Subcutaneous abdominal adipose tissue (tissue), 5 donors: Measurements from ENCODE around the gene DIP2B.
A peak's percentile ranks its signal among the peaks of the same experiment; 100 is the strongest.

Source experiments
- H3K27ac ChIP-seq: one replicate; pipeline ENCODE4 v1.7.0; 2013; ENCODE audit warnings: low read depth, mild to moderate bottlenecking, inconsistent platforms, low read length, moderate library complexity
- H3K27me3 ChIP-seq, 5 donors: one replicate each; pipeline ENCODE4 v1.7.0; 2013; ENCODE audit warnings: low read length in 5 of 5, inconsistent platforms in 1 of 5; ENCODE audit not compliant: control insufficient read depth in 5 of 5, insufficient read depth in 4 of 5
- H3K36me3 ChIP-seq, 5 donors: one replicate each; pipeline ENCODE4 v1.7.0; 2013; ENCODE audit warnings: low read length in 5 of 5; ENCODE audit not compliant: control insufficient read depth in 5 of 5, insufficient read depth in 5 of 5
- H3K4me1 ChIP-seq, 5 donors: one replicate each; pipeline ENCODE4 v1.7.0; 2013; ENCODE audit warnings: low read length in 5 of 5, mild to moderate bottlenecking in 3 of 5, moderate library complexity in 1 of 5; ENCODE audit not compliant: control insufficient read depth in 5 of 5, insufficient read depth in 5 of 5
- H3K4me3 ChIP-seq, 5 donors: one replicate each; pipeline ENCODE4 v1.7.0; 2013; ENCODE audit warnings: low read length in 5 of 5, low read depth in 1 of 5
- H3K9ac ChIP-seq, 5 donors: one replicate each; pipeline ENCODE4 v1.7.0; 2013; ENCODE audit warnings: low read length in 5 of 5, mild to moderate bottlenecking in 4 of 5, moderate library complexity in 3 of 5
- H3K9me3 ChIP-seq, 5 donors: one replicate each; pipeline ENCODE4 v1.7.0; 2013; ENCODE audit warnings: low read length in 5 of 5; ENCODE audit not compliant: control insufficient read depth in 5 of 5
- donor health status: healthy.
- donor health status: healthy.
- donor health status: healthy.
- donor health status: healthy.
- donor health status: healthy.

Gene DIP2B

GRCh38 chr12:50720501-50720900 lies 215.7 kb downstream of the DIP2B start:
- Histone ChIP-seq H3K9me3 (no peaks in the 10 kb centered on the region), H3K27me3 (no peaks in the 10 kb centered on the region), H3K4me1 (peaks cover 0 to 20% (median 0%) of the 10 kb centered on the region in 5 donors), H3K4me3 (no peak overlapping the region), H3K36me3 (peaks cover 12 to 67% (median 56%) of the 10 kb centered on the region in 5 donors), H3K9ac (no peak overlapping the region), H3K27ac (no peak overlapping the region)

- Histone ChIP-seq H3K36me3 (peaks cover 12 to 81% (median 71%) of the 10 kb centered on the region in 5 donors), H3K4me1 (peaks cover 0 to 20% (median 0%) of the 10 kb centered on the region in 5 donors), H3K27me3 (no peaks in the 10 kb centered on the region), H3K9me3 (no peaks in the 10 kb centered on the region), H3K27ac (no peak overlapping the region), H3K4me3 (no peak overlapping the region), H3K9ac (no peak overlapping the region)
Observed at GRCh38 chr12:50723865-50724264, 219.1 kb downstream of the DIP2B start.

- H3K36me3 ChIP-seq, result peaks cover 17 to 88% (median 78%) of the 10 kb centered on the region in 5 donors
- no peaks in the 10 kb centered on the region for H3K9me3 ChIP-seq
- no peak overlapping the region for H3K4me3 ChIP-seq
- H3K9ac ChIP-seq, result no peak overlapping the region
- H3K27ac ChIP-seq, result no peak overlapping the region
- H3K27me3 ChIP-seq, result no peaks in the 10 kb centered on the region
- peaks cover 0 to 14% (median 0%) of the 10 kb centered on the region in 5 donors for H3K4me1 ChIP-seq
Observed at GRCh38 chr12:50725011-50725942, 220.5 kb downstream of the DIP2B start.

- peaks cover 26 to 98% (median 83%) of the 10 kb centered on the region in 5 donors for H3K36me3 ChIP-seq
- no peak overlapping the region for H3K27ac ChIP-seq
- H3K4me1 ChIP-seq, result peaks cover 0 to 9% (median 0%) of the 10 kb centered on the region in 5 donors
- no peaks in the 10 kb centered on the region for H3K27me3 ChIP-seq
- H3K9ac ChIP-seq, result no peak overlapping the region
- H3K4me3 ChIP-seq, result no peak overlapping the region
- H3K9me3 ChIP-seq, result no peaks in the 10 kb centered on the region
Observed at GRCh38 chr12:50727466-50727865, 222.7 kb downstream of the DIP2B start.

GRCh38 chr12:50728417-50728816 lies 223.6 kb downstream of the DIP2B start:
- Histone ChIP-seq H3K27ac (no peak overlapping the region), H3K9me3 (no peaks in the 10 kb centered on the region), H3K36me3 (peaks cover 26 to 98% (median 82%) of the 10 kb centered on the region in 5 donors), H3K4me1 (peaks cover 0 to 8% (median 0%) of the 10 kb centered on the region in 5 donors), H3K27me3 (no peaks in the 10 kb centered on the region), H3K9ac (no peak overlapping the region), H3K4me3 (no peak overlapping the region)

- H3K27ac ChIP-seq, result no peak overlapping the region
- H3K9ac ChIP-seq, result no peak overlapping the region
- H3K4me3 ChIP-seq, result no peak overlapping the region
- peaks cover 26 to 98% (median 81%) of the 10 kb centered on the region in 5 donors for H3K36me3 ChIP-seq
- peaks cover 0 to 4% (median 0%) of the 10 kb centered on the region in 5 donors for H3K4me1 ChIP-seq
- H3K27me3 ChIP-seq, result no peaks in the 10 kb centered on the region
- no peaks in the 10 kb centered on the region for H3K9me3 ChIP-seq
Observed at GRCh38 chr12:50728841-50729240, 224.1 kb downstream of the DIP2B start.

- H3K27me3 ChIP-seq, result no peaks in the 10 kb centered on the region
- H3K4me3 ChIP-seq, result no peak overlapping the region
- H3K9ac ChIP-seq, result no peak overlapping the region
- H3K36me3 ChIP-seq, result peaks cover 16 to 95% (median 74%) of the 10 kb centered on the region in 5 donors
- no peaks in the 10 kb centered on the region for H3K4me1 ChIP-seq
- no peaks in the 10 kb centered on the region for H3K9me3 ChIP-seq
- no peak overlapping the region for H3K27ac ChIP-seq
Observed at GRCh38 chr12:50732591-50732990, 227.8 kb downstream of the DIP2B start.

GRCh38 chr12:50733706-50734105 lies 228.9 kb downstream of the DIP2B start:
- H3K4me1 ChIP-seq, result no peaks in the 10 kb centered on the region
- no peaks in the 10 kb centered on the region for H3K9me3 ChIP-seq
- H3K27me3 ChIP-seq, result no peaks in the 10 kb centered on the region
- no peak overlapping the region for H3K4me3 ChIP-seq
- H3K27ac ChIP-seq, result no peak overlapping the region
- H3K36me3 ChIP-seq, result peaks cover 16 to 95% (median 68%) of the 10 kb centered on the region in 5 donors
- H3K9ac ChIP-seq, result no peak overlapping the region

GRCh38 chr12:50734409-50735263 lies 229.9 kb downstream of the DIP2B start:
- Histone ChIP-seq H3K36me3 (peaks cover 12 to 95% (median 69%) of the 10 kb centered on the region in 5 donors), H3K27ac (no peak overlapping the region), H3K9me3 (no peaks in the 10 kb centered on the region), H3K9ac (peak overlapping the region in 1 of 5 donors; percentile 21), H3K4me3 (no peak overlapping the region), H3K27me3 (no peaks in the 10 kb centered on the region), H3K4me1 (no peaks in the 10 kb centered on the region)
